Lower lobe of right lung (tissue), 2 donors: ENCODE data around the gene NPL. TPM values are rescaled to one million over a fixed set of nuclear protein-coding genes. Genes with fewer than 3 reads are reported as not detected.
A peak's percentile ranks its signal among the peaks of the same experiment; 100 is the strongest.

Experiments
- ATAC-seq, 2 donors: fragments of 200-7000 bp; cut with Tn5 transposase; one replicate each; pipeline ENCODE4 v1.9.1; 2020 to 2022; ENCODE audit warnings: mild to moderate bottlenecking in 2 of 2, moderate library complexity in 2 of 2
- DNase-seq: peaks from one replicate; pipeline ENCODE4 v3.0.0-alpha.2; 2020
- H3K27ac ChIP-seq: fragments of 200-600 bp; one replicate; pipeline ENCODE4 v1.8.0; 2022
- H3K27me3 ChIP-seq: fragments of 200-600 bp; one replicate; pipeline ENCODE4 v1.8.0; 2022; ENCODE audit warnings: low read depth
- H3K36me3 ChIP-seq: fragments of 200-600 bp; one replicate; pipeline ENCODE4 v1.8.0; 2022; ENCODE audit warnings: mild to moderate bottlenecking
- H3K4me1 ChIP-seq: fragments of 200-600 bp; one replicate; pipeline ENCODE4 v1.8.0; 2022
- H3K4me3 ChIP-seq: fragments of 200-600 bp; one replicate; pipeline ENCODE4 v1.8.0; 2022; ENCODE audit warnings: mild to moderate bottlenecking
- H3K9me3 ChIP-seq: fragments of 200-600 bp; one replicate; pipeline ENCODE4 v1.8.0; 2022
- intact Hi-C: fragments of 100-400 bp; cut with DNase I; formaldehyde crosslinking; loops from one replicate; pipeline ENCODE4 v1.11.0; 2022
- total RNA-seq: library from RNA; stranded (reverse); fragmentation: NEBNext Ultra II Directional; extraction: Animal tissue kit (Norgen Biotek cat#: 25700); gene quantifications from one replicate; pipeline ENCODE4 v1.2.1, GENCODE V29; 2021
- TF ChIP-seq, protein P1 (sequence below): fragments of 200-600 bp; IDR thresholded peaks from one replicate; pipeline ENCODE4 v1.8.0; 2022; ENCODE audit warnings: antibody characterized with exemption, mild to moderate bottlenecking
- donor health status: DM: no; HTN: yes; CAD: no; lungs with severe emphysema.

NPL gene
- total RNA-seq, 1 donor from 2014 or later: 48.7 TPM

DNA sequence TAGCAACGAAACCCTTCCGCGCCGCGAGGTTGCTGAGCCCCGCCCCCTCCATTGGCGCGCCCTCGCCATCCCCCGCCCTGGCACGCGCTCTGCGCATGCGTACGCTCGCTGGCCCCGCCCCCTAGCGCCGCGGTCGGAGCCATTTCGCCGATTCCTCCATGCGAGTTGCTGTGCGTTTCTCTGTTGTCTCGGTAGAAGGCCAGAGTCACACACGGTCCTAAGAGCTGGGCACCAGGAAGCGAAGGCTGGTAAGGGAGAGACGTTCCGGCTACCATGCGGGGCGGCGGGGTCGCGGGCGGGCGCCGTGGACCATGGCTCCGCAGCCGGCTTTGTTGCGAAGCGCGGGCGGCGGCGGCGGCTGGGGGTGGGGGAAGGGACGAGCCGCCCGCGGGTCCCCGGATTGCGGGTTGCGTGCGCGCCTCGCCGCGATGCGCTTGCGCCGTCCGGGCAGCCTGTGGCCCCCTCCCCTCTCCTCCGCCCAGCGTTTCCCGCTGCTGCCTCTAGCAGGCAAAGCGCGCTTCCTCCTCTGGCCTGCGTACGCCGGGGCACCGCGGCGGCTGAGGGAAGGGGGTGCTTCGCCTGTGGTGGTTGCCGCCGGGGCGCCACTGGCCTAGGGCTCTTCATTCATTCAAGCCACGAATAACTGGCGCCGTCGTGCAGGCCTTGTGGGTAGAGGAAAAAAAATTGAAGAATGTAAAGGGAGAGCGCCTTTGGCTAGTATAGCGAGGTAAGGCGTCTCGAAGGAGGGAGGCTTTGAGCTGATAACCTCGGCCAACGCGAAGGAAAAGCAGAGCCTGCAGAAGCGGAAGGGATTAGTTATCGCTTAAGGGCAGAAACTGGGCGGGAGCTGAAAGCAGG, 49.9 kb downstream of the NPL start, which contains the start of gene DHX9:
Gene DHX9 (plus strand): TSS at position 139 of the 858 bp plus-strand sequence. CDS start 3,220 bp downstream, outside the sequence.
- TF ChIP-seq, protein P1, sequence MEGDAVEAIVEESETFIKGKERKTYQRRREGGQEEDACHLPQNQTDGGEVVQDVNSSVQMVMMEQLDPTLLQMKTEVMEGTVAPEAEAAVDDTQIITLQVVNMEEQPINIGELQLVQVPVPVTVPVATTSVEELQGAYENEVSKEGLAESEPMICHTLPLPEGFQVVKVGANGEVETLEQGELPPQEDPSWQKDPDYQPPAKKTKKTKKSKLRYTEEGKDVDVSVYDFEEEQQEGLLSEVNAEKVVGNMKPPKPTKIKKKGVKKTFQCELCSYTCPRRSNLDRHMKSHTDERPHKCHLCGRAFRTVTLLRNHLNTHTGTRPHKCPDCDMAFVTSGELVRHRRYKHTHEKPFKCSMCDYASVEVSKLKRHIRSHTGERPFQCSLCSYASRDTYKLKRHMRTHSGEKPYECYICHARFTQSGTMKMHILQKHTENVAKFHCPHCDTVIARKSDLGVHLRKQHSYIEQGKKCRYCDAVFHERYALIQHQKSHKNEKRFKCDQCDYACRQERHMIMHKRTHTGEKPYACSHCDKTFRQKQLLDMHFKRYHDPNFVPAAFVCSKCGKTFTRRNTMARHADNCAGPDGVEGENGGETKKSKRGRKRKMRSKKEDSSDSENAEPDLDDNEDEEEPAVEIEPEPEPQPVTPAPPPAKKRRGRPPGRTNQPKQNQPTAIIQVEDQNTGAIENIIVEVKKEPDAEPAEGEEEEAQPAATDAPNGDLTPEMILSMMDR: peak; percentile 33
- no peaks in the 10 kb centered on the region for H3K9me3 ChIP-seq
- no peaks in the 10 kb centered on the region for H3K27me3 ChIP-seq
- peak within 1 kb of the TSS; percentile 94 for H3K4me3 ChIP-seq
- DNase-seq: peak; percentile 96
- H3K36me3 ChIP-seq: peaks cover 20% of the 10 kb centered on the region
- ATAC-seq: peak; percentile 96 to 98
- peak within 1 kb of the TSS; percentile 93 for H3K27ac ChIP-seq
- intact Hi-C loops: no loop called here
- peaks cover 49% of the 10 kb centered on the region for H3K4me1 ChIP-seq

GRCh38 chr1:182841368-182841988, 51.9 kb downstream of the NPL start:
- Histone ChIP-seq H3K27ac (no peak overlapping the region), H3K9me3 (no peaks in the 10 kb centered on the region), H3K36me3 (peaks cover 40% of the 10 kb centered on the region), H3K4me1 (peaks cover 53% of the 10 kb centered on the region), H3K27me3 (no peaks in the 10 kb centered on the region), H3K4me3 (peak overlapping the region; percentile 94)
- intact Hi-C loops: no loop called here
- TF ChIP-seq, protein P1: no peak
- ATAC-seq (no peak), DNase-seq (no peak)

DNA sequence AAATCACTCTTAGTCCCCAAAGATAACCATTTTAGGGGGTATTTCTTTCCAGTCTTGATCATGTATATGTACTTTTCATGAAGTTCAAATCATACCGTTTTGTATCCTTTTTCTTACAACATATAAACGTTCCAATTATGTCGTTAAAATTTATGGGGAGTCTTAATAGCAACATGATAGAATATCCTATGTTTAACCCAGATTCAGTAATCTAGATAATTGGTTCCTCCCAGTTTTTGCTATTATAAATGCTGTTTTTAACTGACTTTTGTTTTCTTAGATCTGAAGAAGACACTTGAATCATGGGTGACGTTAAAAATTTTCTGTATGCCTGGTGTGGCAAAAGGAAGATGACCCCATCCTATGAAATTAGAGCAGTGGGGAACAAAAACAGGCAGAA, 52.7 kb downstream of the NPL start:
- H3K4me3 ChIP-seq: no peak overlapping the region
- H3K9me3 ChIP-seq: no peaks in the 10 kb centered on the region
- H3K27me3 ChIP-seq: no peaks in the 10 kb centered on the region
- no peak overlapping the region for H3K27ac ChIP-seq
- intact Hi-C loops: no loop called here
- H3K4me1 ChIP-seq: peaks cover 53% of the 10 kb centered on the region
- H3K36me3 ChIP-seq: peaks cover 48% of the 10 kb centered on the region
- DNase-seq (no peak), ATAC-seq (no peak)
- TF ChIP-seq, protein P1: no peak

- Histone ChIP-seq H3K36me3 (peaks cover 79% of the 10 kb centered on the region), H3K4me1 (peaks cover 45% of the 10 kb centered on the region), H3K4me3 (no peak overlapping the region), H3K27me3 (no peaks in the 10 kb centered on the region), H3K27ac (no peak overlapping the region), H3K9me3 (no peaks in the 10 kb centered on the region)
- intact Hi-C loops: no loop called here
- TF ChIP-seq, protein P1: no peak
- ATAC-seq: no peak
- DNase-seq: no peak
Measured at GRCh38 chr1:182845379-182845778, 55.8 kb downstream of the NPL start.

DNA sequence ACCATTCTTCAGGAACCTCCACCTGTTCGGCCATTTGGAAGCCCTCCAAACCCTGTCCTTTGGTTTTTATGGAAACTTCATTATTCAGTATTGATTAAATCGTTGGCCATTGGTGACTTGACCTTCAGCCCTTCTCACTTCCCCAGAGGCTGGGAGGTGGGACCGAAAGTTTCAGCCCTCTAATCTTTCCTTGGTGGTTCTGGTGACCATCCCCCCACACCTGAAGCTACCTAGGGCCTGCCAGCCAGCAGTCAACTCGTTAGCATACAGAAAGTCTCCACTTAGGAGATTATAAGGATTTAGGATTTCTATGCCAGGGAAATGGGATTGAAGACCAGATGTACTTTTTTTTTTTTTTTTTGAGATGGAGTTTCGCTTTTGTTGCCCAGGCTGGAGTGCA, 56.3 kb downstream of the NPL start:
- Histone ChIP-seq H3K4me3 (no peak overlapping the region), H3K36me3 (peaks cover 84% of the 10 kb centered on the region), H3K27ac (no peak overlapping the region), H3K9me3 (no peaks in the 10 kb centered on the region), H3K4me1 (peaks cover 40% of the 10 kb centered on the region), H3K27me3 (no peaks in the 10 kb centered on the region)
- no peak for DNase-seq
- TF ChIP-seq, protein P1: no peak
- intact Hi-C loops: no loop called here
- no peak for ATAC-seq
